NCI-H446 (cell line): ENCODE results near the gene PLAC1.

Experiments used
- DNase-seq, 2 experiments: peaks; one replicate each; lab custom pipeline; 2025; lab: John Stamatoyannopoulos, UW

Gene PLAC1

DNA sequence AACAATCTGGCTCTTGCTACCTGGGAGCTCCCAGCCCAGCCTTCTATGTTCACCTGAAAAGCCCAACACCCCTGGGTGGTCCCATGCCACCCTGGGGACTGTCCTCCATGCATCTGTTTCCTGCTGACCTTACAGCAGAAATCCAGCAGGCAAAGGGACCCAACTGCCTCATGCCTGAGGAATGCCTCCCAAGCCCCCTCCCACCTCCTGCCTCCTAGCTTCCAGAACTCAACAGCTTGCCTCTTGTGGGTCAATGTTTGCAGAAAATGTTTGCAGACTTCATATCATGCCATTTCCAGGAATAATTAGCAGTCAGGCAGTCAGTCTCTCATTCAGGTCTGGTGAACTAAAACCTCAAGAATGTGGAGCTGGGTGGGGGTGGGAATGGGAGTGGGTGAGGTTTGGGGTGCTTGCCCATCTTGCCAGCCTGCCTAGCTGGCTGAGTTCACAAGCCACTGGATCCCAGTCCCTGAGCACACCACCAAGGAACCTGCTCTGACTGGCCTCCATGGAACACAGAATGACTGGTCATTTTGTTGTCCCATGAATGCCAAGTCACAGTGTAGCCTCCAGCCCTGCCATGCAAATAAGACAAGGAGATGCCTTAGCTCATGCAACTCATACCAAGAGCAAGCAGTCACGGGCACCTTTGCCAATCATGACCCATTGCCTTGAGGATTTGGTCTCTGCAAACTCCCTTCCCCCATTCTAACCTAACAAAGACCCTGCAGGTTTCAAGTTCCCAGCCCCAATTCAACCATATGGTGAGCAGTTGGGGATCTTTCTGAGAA, 12.1 kb upstream of the PLAC1 start:
- peak; percentile 11 to 61 for DNase-seq

DNA sequence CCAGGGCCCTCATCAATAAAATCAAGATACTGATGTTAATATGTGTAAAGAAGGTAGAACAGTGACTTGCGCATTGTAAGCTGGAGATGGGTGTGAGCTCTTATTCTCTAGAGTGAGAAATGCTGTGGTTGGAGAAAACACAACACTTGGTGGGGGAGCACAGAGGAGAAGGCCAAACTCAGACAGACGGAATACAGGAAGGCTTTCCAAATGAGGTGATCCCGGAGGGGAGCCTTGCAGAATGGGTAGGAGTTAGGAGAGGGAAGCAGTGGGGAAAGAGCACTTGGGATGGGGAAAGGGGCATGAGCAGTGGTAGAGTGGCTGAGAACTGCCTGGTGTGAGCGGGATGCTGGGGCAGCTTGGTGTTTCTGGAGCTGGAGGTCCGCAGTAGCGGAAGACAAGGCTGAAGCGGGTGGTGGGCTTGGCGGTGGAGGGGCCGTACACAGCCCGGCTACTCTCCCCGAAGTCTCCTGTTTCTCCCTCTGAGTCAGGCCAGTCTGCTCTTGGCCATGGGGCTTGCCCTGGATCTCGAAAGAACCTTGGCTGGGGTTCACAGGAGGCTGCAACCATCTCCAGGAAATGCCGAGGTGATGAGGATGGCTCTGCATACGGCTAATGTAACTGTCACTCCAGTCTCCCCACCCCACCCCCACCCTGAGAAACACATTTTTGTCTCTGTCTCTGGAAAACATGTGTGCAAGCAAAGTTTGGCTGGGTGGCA, 11.3 kb upstream of the PLAC1 start:
- no peak for DNase-seq

DNA sequence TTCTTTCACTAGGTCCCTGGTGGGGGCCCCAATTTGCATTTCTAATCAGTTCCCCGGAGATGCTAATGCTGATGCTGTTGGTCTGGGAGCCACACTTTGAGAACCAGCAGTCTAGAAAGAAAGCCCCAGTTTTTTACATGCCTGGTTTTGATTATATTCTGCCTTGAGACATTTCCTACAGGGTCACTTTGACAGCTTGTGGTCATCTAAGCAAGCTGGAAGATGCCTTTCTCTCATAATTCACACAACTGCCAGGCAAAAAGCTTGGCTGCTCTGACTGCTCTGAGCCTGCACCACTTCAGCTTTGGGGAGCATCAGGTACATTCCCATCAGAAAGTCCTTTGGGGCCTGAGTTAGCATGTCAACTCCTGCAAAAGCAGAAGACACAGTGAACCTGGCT, 5.9 kb upstream of the PLAC1 start:
- DNase-seq, result no peak

DNA sequence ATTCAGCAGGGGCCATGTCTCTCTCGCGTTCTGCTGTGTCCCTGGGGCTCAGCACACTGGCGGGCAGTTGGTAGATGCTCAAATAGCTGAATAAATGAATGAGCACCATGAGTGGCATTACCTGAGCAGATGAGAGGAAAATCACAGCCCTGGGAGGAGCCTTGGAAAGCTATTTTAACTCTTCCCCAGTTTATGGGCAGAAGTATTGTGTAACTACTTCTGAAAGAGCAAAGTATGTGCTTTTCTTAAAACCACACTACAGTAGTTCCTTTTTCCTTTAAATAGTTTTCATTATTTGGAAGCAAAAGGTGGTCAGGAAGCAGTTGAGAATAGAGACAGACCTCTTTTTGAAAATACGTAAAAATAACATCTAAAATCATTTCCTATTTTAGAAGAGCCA, 3.0 kb upstream of the PLAC1 start:
- DNase-seq, result no peak

DNA sequence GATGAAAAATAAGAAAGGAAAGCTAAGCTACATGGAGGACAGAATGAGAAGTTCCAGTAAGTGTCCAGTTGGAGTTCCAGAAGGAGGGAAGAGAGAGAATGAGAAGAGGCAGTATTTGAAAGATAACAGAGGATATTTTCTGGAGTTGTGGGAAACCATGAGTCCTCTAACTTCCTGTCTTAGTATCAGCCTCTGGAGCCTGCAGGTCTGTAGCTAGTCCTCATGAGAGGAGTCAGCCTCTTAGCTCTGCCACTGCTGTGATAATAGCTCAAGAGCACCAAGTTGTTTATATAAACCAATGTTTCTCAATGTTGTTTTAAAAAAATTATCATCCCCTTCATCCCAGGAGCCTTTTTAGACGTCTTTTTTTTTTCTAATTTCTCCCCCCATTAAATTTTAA, 2.4 kb upstream of the PLAC1 start:
- no peak for DNase-seq

DNA sequence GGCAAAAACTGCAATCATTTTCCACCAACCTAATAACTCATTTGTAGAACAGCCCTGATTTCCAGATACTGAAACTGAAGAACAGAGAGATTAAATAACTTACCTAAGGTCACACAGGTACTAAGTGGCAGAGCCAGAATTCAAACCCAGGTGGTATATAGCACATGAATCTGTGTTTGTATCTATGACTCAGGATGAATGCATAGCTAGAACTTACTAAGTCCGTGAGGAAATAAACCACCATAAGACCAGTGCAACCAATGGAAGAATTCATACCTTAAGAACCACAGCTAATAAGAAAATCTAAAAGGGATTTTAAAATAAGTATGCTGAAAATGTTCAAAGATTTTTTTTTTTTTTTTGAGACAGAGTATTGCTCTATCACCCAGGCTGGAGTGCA, 1.5 kb upstream of the PLAC1 start:
- DNase-seq, result no peak

DNA sequence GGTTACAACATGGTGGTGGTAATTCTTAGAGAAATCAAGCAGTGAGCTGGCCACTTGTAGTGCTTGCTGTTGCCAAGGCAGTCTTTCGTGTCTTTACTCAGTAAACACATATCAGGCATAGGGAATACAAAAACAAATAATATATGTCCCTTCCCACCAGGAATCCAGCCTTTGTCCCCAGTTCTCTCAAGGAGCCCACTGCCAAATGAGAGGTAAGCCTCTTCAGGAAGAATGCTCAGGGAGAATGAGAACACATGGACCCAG, 421 bp upstream of the PLAC1 start:
- no peak for DNase-seq

DNA sequence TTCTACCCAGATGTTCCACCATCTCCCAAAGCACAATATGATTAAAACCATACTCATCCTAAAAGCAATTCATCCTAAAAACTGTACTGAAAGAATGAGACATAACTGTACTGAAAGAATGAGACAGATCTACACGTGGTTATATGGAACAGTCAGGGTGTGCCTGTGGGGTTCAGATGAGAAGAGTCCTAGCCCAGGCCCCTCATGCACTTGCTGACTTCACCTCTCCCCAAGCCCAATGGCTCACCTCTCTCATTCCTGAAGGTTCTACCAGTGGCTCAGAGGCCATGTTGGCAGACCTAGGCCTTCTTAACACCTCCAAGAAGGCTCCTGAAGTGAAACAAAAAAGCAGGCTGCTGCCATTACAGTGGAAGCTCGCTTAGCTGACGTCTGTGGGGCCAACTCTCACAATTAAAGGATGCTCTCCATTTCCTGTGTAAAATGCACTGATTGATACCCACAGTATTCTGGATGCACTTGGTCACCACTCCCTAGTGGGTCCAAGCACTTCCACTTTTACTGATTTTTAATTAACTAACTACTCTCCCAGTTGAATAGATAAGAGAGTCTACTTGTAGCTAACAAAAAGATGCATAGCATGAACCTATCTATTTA, 3.8 kb downstream of the PLAC1 start:
- no peak for DNase-seq

DNA sequence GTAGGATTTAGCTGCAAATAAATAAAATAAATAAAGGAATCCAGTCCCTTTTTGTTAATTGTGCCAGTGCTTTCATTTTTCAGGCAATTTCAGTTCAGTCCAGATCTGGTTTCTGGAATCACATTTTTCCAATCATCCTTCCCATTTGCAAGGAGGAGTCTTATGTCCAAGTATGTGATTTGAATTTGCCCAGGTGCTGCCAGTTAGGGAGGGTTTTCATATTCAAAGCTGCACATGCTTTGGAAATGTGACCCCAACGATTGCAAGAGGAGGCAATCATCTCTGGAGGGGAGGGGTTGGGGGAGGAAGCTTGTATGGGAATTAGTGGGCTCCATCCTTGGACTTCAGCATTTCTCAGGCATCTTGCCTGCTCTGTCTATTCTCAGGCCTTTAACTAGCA, 4.4 kb downstream of the PLAC1 start:
- no peak for DNase-seq

DNA sequence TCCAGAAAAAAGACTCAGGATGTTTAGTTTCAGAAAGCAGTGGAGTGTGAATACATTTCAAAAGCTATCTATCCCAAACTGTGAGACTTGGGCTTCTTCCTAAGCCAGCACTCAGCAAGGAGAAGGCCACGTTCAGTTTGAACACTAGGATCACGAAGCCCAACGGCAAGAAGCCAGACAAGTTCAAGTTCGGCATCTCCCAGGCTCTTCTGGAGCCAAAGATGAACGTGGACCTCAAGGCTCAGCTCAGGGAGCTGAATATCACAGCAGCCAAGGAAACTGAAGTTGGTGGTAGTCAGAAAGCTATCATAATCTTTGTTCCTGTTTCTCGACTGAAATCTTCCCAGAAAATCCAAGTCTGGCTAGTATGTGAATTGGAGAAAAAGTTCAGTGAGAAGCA, 7.6 kb downstream of the PLAC1 start:
- DNase-seq, result no peak

DNA sequence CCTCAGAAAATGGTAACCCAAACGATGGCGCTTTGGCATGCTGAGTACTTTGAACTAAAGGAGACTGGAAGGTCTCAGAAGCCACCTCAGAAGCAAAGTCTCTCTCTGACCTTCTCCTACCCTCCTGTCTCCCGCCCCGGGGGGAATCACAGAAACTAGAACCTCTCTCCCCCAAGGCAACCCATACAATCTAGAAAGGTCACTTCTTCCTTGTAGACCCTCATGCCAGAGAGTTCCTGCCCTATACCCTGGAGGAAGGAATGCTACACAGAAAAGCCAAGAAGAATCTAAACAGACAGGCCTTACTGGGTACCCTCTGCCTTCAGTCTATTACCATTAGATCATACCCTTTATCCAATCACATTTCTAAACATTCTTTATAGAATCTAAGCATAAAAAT, 8.5 kb downstream of the PLAC1 start:
- no peak for DNase-seq

DNA sequence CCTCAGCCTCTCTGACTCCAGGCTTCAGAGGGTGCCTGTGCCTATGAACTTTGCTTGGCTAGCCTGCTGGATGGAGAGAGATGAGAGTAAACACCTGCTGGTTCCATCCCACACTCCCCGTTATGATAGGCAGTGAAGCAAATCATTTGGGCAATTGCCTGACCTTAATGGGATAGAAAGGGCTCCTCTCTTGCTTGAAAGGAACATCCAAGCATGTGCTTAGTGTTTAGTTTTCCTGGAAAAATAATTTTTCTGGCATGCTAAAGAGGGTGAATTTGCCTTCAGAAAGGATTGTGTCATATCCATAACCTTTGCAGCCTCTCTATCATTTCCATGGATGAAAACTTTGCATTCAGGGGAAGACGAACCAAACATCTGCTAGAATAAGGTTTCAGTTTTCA, 10.8 kb downstream of the PLAC1 start:
- no peak for DNase-seq

DNA sequence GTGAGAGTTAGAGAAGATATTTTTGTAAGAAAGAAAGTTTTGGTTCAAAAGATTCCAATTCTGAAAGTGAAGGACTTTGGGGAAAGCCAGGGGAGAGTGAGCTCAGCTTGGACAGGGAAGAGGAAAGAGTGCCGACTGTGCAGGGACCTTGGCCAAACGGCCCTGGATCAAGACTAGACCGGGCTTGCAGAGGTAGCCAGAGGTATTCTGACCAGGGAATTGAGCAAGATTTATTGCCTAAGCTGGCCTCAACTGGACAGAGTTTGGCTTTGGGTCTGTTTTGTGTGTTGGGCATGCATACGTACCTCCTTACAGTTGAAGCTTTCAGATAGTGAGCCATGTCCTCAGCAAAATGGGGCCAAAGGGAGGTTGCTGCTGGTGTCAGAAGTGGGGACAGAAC, 11.6 kb downstream of the PLAC1 start:
- no peak for DNase-seq

DNA sequence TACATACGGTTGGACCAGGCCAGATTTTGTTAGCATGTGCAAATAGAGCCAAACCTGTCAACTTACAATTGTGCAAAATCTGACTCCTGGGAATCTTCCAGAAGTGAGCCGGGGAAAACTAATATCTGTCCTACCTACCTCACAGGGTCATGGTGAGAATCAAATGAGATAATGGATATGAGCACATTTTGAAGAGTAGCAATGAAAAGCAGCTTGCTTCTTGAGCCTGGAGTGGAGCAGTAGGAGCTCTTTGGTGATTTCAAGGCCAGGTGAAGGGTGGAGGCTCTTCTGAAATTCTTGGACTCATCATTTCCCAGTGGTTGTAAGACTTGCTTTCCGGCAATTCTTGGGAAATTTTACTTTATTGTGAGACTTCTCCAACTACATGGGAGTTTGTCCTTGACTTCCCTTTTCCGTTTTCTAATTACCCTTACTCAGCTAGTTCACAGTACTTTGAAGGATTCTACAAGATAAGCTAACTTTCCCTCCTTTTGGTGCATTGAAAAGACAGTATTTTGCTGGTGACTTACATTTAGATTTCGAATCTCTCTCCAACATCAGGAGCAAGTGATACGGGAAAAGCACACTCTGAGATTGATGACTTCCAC, 12.2 kb downstream of the PLAC1 start:
- DNase-seq, result no peak

DNA sequence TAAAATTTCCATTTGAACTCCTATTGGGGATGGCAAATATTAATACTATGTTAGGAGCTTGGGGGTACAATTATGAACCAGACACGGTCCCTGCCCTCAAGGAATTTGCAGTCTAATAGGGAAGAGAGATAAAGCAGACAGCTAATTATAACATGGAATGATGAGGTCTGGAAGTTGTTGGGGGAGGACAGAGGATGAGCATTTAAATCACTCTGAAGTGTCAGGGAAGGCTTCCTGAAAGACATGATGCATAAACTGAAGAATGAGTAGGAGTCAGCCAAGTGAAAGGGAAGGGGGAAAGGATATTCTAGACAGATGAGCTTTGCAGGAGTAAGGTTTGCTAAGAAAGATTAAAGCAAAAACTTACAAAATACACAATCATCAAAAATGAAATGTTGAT, 15.9 kb downstream of the PLAC1 start:
- DNase-seq, result no peak

DNA sequence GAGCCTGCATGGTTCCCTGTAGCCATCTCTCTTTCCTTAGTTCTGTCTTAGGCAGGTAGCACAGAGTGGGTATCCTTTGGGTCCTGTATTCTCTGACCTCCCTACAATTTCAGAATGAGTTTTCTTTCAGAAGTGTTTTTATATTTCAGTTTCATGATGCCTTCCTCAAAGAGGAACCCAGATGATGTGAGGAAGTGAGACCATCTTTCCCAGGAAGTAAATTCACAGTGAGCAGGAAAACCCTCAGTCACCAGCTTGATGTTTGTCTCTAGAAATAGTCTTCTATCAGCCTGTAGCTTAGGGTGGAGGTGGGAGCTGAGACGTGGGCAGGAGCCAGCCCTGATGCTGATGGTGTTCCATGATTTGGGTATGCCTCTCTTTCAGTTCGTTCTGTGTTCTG, 16.9 kb downstream of the PLAC1 start:
- no peak for DNase-seq

DNA sequence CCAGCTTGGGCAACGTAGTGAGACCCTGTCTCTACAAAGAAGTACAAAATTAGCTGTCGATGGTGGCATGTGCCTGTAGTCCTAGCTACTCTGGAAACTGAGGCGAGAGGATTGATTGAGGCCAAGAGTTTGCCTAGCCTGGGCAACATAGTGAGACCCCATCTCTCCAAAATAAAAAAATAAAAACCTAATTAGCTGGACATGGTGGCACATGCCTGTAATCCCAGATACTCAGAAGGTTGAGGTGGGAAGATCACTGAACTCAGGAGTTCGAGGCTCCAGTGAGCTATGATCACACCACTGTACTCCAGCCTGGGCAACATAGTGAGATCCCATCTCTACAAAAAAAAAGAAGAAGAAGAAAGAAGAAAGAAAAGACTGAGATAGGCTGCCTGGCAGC, 17.4 kb downstream of the PLAC1 start:
- no peak for DNase-seq

DNA sequence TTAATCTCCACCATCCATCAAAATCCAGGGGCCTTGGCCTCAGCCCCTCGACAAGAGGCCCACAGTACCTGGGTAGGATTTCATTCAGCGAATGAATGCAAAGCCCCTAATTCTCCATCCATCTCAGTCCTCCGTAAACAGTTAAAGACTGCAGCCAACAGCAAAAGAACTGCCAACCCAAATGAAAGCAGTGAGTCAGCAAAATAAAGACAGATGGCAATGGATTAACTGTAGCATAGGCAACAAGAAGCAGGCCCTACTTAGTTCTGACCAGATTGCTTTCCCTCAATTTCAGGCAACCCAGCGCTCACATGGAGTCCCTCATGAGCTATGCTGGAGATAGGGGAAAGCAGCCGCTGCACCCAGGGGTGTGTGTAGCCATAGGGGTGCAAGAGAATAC, 21.4 kb downstream of the PLAC1 start:
- peak; percentile 47 to 75 for DNase-seq

DNA sequence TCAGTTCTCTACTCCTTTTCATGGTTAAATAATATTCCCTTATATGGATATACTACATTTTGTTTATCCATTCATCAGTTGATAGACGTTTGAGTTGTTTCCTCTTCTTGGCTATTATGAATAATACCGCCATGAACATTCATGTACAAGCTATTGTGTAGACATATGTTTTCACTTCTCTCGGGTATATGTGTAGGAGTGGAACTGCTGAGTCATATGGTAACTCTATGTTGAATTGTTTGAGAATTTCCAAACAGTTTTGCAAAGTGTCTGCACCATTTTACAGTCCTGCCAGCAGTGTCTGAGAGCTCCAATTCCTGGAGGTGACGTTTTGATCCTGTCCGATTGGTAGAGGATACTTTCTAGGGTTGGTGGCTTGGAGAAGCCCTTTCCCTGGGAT, 23.6 kb downstream of the PLAC1 start:
- no peak for DNase-seq

DNA sequence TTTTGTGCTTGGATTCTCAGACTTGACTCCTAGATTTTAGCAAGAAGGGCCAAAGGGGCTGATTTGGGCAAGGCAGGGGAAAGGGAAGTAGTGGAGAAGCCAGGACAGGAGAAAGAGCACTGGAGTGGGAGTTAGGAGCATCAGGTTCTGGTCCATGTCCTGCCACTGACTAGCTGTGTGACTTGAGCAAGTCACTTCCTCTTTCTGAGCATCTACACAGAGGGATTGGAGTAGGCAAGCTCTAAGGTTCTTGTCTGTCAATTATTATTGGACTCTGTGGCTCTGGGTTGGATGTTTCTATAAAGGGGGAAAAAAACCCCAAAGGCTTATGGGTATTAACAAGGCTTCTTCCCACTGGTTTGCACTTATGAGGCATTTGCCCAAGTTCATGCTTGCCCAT, 24.4 kb downstream of the PLAC1 start:
- DNase-seq, result no peak

DNA sequence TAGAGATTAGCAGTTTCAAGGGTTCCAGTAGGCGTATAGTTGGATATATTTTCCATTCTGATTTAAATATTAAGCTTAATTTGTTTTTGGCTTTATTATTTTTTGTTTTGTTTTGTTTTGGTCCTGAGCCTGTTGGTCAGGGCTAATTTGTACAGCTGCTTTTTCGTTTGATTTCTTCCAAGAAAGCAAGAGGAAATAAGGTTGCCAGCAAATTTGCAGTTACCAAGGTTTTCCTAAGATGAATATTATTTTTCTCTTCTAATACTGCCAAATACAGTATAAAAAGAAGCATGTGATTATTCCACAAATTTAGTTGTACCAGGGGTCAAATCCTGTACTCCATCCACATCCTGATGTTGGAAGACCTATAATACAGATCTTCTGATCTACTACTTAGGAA, 24.9 kb downstream of the PLAC1 start:
- no peak for DNase-seq

DNA sequence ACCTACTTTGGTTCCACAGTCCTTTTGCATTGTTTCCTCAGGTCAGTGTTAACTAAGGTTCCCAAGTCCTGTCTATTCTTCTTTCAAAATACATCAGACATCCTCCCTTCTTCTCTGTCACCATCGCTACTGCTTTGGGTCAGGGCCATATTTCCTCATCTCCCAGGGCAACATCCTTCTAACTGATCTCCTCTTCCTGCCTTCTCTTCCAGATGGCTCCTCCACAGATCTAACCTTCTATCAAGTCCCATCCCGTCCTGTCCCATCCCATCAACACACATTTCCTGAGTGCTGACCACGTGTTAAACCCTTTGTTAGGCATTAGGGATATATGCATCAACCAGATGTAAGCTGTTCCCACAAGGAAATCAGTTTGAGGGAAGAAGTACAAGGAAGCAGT, 25.9 kb downstream of the PLAC1 start:
- no peak for DNase-seq
